K562 (cell line): ENCODE measurements around the gene WDR90. TPM values are rescaled to one million over a fixed set of nuclear protein-coding genes. Genes with fewer than 3 reads are reported as not detected.

ENCODE experiments used
- CCNT2 ChIP-seq: IDR thresholded peaks from 2 replicates; pipeline ENCODE4 v1.6.1; 2011; ENCODE audit warnings: borderline replicate concordance, low read depth, mild to moderate bottlenecking, moderate library complexity, mixed read lengths, low read length; ENCODE audit not compliant: insufficient read length; ENCODE audit errors: extremely low read depth
- CTBP1 ChIP-seq: fragments of 450-650 bp; IDR thresholded peaks from 2 replicates; pipeline ENCODE4 v1.6.1; 2016; ENCODE audit warnings: borderline replicate concordance
- ETS1 ChIP-seq: conservative IDR thresholded peaks from 2 replicates; pipeline ENCODE4 v1.6.1; 2011; ENCODE audit warnings: low read depth, mild to moderate bottlenecking, low read length; ENCODE audit not compliant: control insufficient read depth
- HDAC1 ChIP-seq, 2 experiments: fragments of 450-650 bp; IDR thresholded peaks; 2 replicates each; pipeline ENCODE4 v1.6.1; 2016 to 2017; ENCODE audit warnings: inconsistent platforms in 1 of 2, mild to moderate bottlenecking in 1 of 2, moderate library complexity in 1 of 2
- HMGN3 ChIP-seq: IDR thresholded peaks from 2 replicates; pipeline ENCODE4 v1.6.1; 2011; ENCODE audit warnings: borderline replicate concordance, low read depth, mild to moderate bottlenecking, mixed read lengths, low read length; ENCODE audit not compliant: insufficient read length; ENCODE audit errors: extremely low read depth
- IRF2 ChIP-seq: sonication (generic); formaldehyde crosslinking; IDR thresholded peaks from 2 replicates; pipeline ENCODE4 v1.8.1; 2022; ENCODE audit warnings: mild to moderate bottlenecking, missing genetic modification reagents
- U2AF1 ChIP-seq: fragments of 200-400 bp; formaldehyde crosslinking; optimal IDR thresholded peaks from 2 replicates; pipeline ENCODE3; 2017; ENCODE audit warnings: mild to moderate bottlenecking, low read depth, low read length, moderate library complexity
- WHSC1 ChIP-seq: IDR thresholded peaks from one replicate; pipeline ENCODE4 v1.6.1; 2012; ENCODE audit warnings: low read length, control low read depth, inconsistent platforms
- ZFX ChIP-seq: sonication (generic); formaldehyde crosslinking; IDR thresholded peaks from 2 replicates; pipeline ENCODE4 v1.8.0; 2022; ENCODE audit warnings: mild to moderate bottlenecking, missing genetic modification reagents, moderate library complexity
- ZNF316 ChIP-seq: fragments of 450-650 bp; IDR thresholded peaks from 2 replicates; pipeline ENCODE4 v1.6.1; 2016
- ZNF511 ChIP-seq: sonication (generic); formaldehyde crosslinking; IDR thresholded peaks from 2 replicates; pipeline ENCODE4 v1.8.0; 2022; ENCODE audit warnings: mild to moderate bottlenecking, missing genetic modification reagents
- polyA plus RNA-seq, 8 experiments: library from polyadenylated mRNA; depleted of rRNA in 4 of 8; stranded (reverse) in 5 of 8; unstranded in 3 of 8; fragments of >200 nt; fragmentation: Nextera tagmentation in 2 of 8; fragmentation: Illumina TruSeq in 1 of 8; extraction: Ambion mirVana in 2 of 8; extraction: Trizol in 1 of 8; gene quantifications; 2 replicates each; pipeline versions ENCODE4 v1.2.1 to v1.2.3, GENCODE V29; 2011 to 2014; ENCODE audit warnings: inconsistent platforms in 1 of 8, missing spikeins in 1 of 8
- total RNA-seq, 7 experiments: library from RNA; depleted of rRNA in 6 of 7; stranded (reverse); fragments of >200 nt in 6 of 7; fragmentation: Illumina TruSeq in 2 of 7; extraction: Trizol in 2 of 7; gene quantifications; 2 replicates each; pipeline versions ENCODE4 v1.2.1 to v1.2.3, GENCODE V29; 2011 to 2021; ENCODE audit warnings: low replicate concordance in 1 of 7
- TF ChIP-seq, protein P1 (sequence below), 2 experiments: fragments of 450-650 bp in 1 of 2; sonication (generic) in 1 of 2; formaldehyde crosslinking in 1 of 2; IDR thresholded peaks; 2 replicates each; pipeline versions ENCODE4 v1.7.1 to v1.9.0; 2016 to 2022; ENCODE audit warnings: inconsistent platforms in 1 of 2, mild to moderate bottlenecking in 1 of 2, missing genetic modification reagents in 1 of 2

WDR90 gene
- total and polyA plus RNA-seq, 9 of the 15 experiments (the other 6 are each of a cell fraction or from before 2014, with no cell fraction given): 0.44 to 12.6 (median 3.3) TPM

DNA sequence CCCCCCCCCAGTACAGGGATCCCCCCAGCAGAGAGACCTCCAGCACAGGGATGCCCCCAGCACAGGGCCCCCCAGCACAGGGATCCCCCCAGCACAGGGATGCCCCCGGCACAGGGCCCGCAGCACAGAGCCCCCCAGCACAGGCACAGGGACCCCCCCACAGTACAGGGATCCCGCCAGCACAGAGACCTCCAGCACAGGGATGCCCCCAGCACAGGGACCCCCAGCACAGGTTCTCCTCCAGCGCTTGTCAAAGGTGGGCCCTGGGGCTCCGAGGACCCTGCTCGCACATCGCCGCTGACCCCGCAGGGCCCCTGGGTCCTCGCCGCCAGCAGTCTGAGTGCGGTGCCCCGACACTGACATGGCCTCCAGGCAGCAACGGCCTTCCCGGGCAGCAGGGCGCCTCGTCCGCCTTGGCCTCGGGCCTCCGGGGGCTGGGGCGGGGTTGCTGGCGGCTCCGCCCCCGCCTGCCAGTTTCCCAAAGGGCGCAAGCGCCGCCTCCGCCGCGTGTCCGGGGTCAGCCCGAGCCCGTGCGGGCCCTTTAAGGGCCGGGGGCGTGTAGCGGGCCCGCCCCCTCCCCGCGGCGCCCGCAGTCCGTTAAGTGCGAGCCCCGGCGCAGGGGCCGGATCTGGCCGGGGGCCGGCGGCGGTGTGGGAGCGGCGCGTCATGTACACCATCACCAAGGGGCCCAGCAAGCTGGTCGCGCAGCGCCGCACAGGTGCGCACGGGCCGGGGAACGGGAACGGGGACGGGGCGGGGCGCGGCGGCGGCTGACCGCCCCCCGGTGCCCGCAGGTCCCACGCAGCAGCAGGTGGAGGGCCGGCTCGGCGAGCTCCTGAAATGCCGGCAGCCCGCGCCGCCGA lies 7.6 kb upstream of the WDR90 start, which contains the start of gene MCRIP2 (continued):
- TF ChIP-seq U2AF1: peak; percentile 27
- TF ChIP-seq HMGN3: peak; percentile 64
- peak; percentile 80 for TF ChIP-seq CTBP1
- peak in 1 of 2 experiments; percentile 37; a peak in 1 of 4 replicates for TF ChIP-seq HDAC1 (IDR thresholded peaks at IDR 0.05)
- TF ChIP-seq ZNF316: no peak
- no peak for TF ChIP-seq IRF2 (CRISPR knock-in tag)
- peak; percentile 74 for TF ChIP-seq ZFX (CRISPR knock-in tag)
- peak; percentile 13; the same call in 1 of the 2 replicates for TF ChIP-seq ZNF511 (CRISPR knock-in tag)
- 0 out of 2 replicates have a peak, but pooled peaks have one; percentile 51 for TF ChIP-seq ETS1
- TF ChIP-seq CCNT2: peak; percentile 76
- TF ChIP-seq WHSC1: no peak
- TF ChIP-seq, protein P1, sequence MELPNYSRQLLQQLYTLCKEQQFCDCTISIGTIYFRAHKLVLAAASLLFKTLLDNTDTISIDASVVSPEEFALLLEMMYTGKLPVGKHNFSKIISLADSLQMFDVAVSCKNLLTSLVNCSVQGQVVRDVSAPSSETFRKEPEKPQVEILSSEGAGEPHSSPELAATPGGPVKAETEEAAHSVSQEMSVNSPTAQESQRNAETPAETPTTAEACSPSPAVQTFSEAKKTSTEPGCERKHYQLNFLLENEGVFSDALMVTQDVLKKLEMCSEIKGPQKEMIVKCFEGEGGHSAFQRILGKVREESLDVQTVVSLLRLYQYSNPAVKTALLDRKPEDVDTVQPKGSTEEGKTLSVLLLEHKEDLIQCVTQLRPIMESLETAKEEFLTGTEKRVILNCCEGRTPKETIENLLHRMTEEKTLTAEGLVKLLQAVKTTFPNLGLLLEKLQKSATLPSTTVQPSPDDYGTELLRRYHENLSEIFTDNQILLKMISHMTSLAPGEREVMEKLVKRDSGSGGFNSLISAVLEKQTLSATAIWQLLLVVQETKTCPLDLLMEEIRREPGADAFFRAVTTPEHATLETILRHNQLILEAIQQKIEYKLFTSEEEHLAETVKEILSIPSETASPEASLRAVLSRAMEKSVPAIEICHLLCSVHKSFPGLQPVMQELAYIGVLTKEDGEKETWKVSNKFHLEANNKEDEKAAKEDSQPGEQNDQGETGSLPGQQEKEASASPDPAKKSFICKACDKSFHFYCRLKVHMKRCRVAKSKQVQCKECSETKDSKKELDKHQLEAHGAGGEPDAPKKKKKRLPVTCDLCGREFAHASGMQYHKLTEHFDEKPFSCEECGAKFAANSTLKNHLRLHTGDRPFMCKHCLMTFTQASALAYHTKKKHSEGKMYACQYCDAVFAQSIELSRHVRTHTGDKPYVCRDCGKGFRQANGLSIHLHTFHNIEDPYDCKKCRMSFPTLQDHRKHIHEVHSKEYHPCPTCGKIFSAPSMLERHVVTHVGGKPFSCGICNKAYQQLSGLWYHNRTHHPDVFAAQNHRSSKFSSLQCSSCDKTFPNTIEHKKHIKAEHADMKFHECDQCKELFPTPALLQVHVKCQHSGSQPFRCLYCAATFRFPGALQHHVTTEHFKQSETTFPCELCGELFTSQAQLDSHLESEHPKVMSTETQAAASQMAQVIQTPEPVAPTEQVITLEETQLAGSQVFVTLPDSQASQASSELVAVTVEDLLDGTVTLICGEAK (IDR thresholded peaks at IDR 0.05): peak; percentile 53
- TF ChIP-seq, protein P1 (CRISPR knock-in tag; IDR thresholded peaks at IDR 0.05): no peak
